H1 (cell line): Measurements from ENCODE around the gene STEAP2. TPM values are rescaled to one million over a fixed set of nuclear protein-coding genes. Genes with fewer than 3 reads are reported as not detected.

Source experiments
- CTCF ChIA-PET: fragments of 300-600 bp; sonication (Branson Sonifier 250); formaldehyde crosslinking; loops from one replicate; lab custom pipeline; 2021; ENCODE audit not compliant: partially characterized antibody; lab: Charles Lee
- POLR2A ChIA-PET: fragments of 300-600 bp; sonication (Branson Sonifier 250); formaldehyde crosslinking; loops from one replicate; lab custom pipeline; 2021; ENCODE audit warnings: inconsistent platforms; ENCODE audit not compliant: partially characterized antibody; lab: Charles Lee
- DNase-seq, 2 experiments: peaks; one replicate each; pipeline versions ENCODE4 v3.0.0 to v3.0.0-alpha.2; 2010 to 2022; ENCODE audit warnings: low spot score in 2 of 2, low read depth in 1 of 2, mixed read lengths in 1 of 2
- FAIRE-seq: peaks from 2 replicates; lab custom pipeline; 2011; peaks lifted over from hg19 to GRCh38; lab: Jason Lieb, UNC
- H2AFZ ChIP-seq: 2 replicates; pipeline ENCODE4 v1.8.1; 2012; ENCODE audit warnings: low read length, inconsistent platforms
- H2AK5ac ChIP-seq: 2 replicates; pipeline ENCODE4 v1.6.1; 2013; ENCODE audit warnings: low read depth, low read length
- H2BK120ac ChIP-seq: replicated peaks from 2 replicates; pipeline ENCODE3; 2013; ENCODE audit warnings: low read depth, low read length, inconsistent platforms
- H2BK12ac ChIP-seq: 2 replicates; pipeline ENCODE4 v1.6.1; 2013; ENCODE audit warnings: low read depth, low read length
- H2BK15ac ChIP-seq: 2 replicates; pipeline ENCODE4 v1.6.1; 2013; ENCODE audit warnings: low read length
- H2BK20ac ChIP-seq: 2 replicates; pipeline ENCODE4 v1.6.1; 2013; ENCODE audit warnings: low read length
- H2BK5ac ChIP-seq: 2 replicates; pipeline ENCODE4 v1.6.1; 2013; ENCODE audit warnings: low read depth, low read length
- H3K14ac ChIP-seq: 2 replicates; pipeline ENCODE4 v1.6.1; 2013; ENCODE audit warnings: inconsistent platforms; ENCODE audit not compliant: insufficient read length
- H3K18ac ChIP-seq: 2 replicates; pipeline ENCODE4 v1.6.1; 2013; ENCODE audit warnings: low read length; ENCODE audit errors: extremely low read depth
- H3K23ac ChIP-seq: 2 replicates; pipeline ENCODE4 v1.6.1; 2013; ENCODE audit warnings: inconsistent platforms; ENCODE audit not compliant: insufficient read length
- H3K23me2 ChIP-seq: 2 replicates; pipeline ENCODE4 v1.6.1; 2013; ENCODE audit warnings: low read depth, low read length
- H3K27ac ChIP-seq: 2 replicates; pipeline ENCODE4 v1.6.1; 2011; ENCODE audit warnings: low read depth, low read length, inconsistent platforms
- H3K27me3 ChIP-seq, 4 experiments: replicated peaks in 1 of 4; 1 replicate in 1 of 4; 2 replicates in 3 of 4; pipeline versions ENCODE4 v1.6.1 to v1.8.1; 2011 to 2013; ENCODE audit warnings: low read length in 3 of 4, mild to moderate bottlenecking in 3 of 4, inconsistent platforms in 2 of 4, mixed read lengths in 2 of 4, moderate library complexity in 1 of 4; ENCODE audit not compliant: control insufficient read depth in 3 of 4, insufficient read depth in 3 of 4; ENCODE audit errors: extremely low read depth in 1 of 4
- H3K36me3 ChIP-seq, 4 experiments: 2 replicates each; pipeline versions ENCODE4 v1.6.1 to v1.8.1; 2011 to 2013; ENCODE audit warnings: mild to moderate bottlenecking in 4 of 4, low read length in 3 of 4, moderate library complexity in 2 of 4, control low read depth in 1 of 4, inconsistent platforms in 1 of 4; ENCODE audit not compliant: insufficient read depth in 4 of 4, control insufficient read depth in 2 of 4
- H3K4ac ChIP-seq: replicated peaks from 2 replicates; pipeline ENCODE3; 2013; ENCODE audit warnings: low read length, low read depth, mixed read lengths, inconsistent platforms; ENCODE audit not compliant: insufficient read length
- H3K4me1 ChIP-seq, 4 experiments: replicated peaks in 1 of 4; 1 replicate in 1 of 4; 2 replicates in 3 of 4; pipeline versions ENCODE4 v1.6.1 to v1.8.1; 2011 to 2013; ENCODE audit warnings: low read length in 3 of 4, inconsistent platforms in 2 of 4, mixed read lengths in 1 of 4; ENCODE audit not compliant: insufficient read depth in 4 of 4, control insufficient read depth in 3 of 4
- H3K4me2 ChIP-seq, 2 experiments: 2 replicates each; pipeline versions ENCODE4 v1.6.1 to v1.8.1; 2011 to 2013; ENCODE audit warnings: low read depth in 2 of 2, low read length in 2 of 2, control low read depth in 1 of 2, inconsistent platforms in 1 of 2, mild to moderate bottlenecking in 1 of 2; ENCODE audit not compliant: insufficient read depth in 1 of 2
- H3K4me3 ChIP-seq, 4 experiments: fragments of 200-600, 300-600 bp in 1 of 4; sonication (generic), shearing (Covaris generic), sonication (Bioruptor Twin) in 1 of 4; 2 replicates each; pipeline versions ENCODE4 v1.5.1 to v1.8.1; 2011 to 2016; ENCODE audit warnings: low read length in 4 of 4, low read depth in 3 of 4, control low read depth in 2 of 4, inconsistent platforms in 2 of 4, mild to moderate bottlenecking in 2 of 4, mixed read lengths in 1 of 4, moderate library complexity in 1 of 4; ENCODE audit not compliant: insufficient read depth in 2 of 4; ENCODE audit errors: extremely low read depth in 1 of 4
- H3K56ac ChIP-seq: replicated peaks from 2 replicates; pipeline ENCODE3; 2013; ENCODE audit warnings: low read depth, mild to moderate bottlenecking, mixed read lengths, low read length, inconsistent platforms; ENCODE audit not compliant: insufficient read length
- H3K79me1 ChIP-seq: 2 replicates; pipeline ENCODE4 v1.6.1; 2013; ENCODE audit warnings: low read depth, low read length, control low read depth
- H3K79me2 ChIP-seq, 2 experiments: 2 replicates each; pipeline versions ENCODE4 v1.6.1 to v1.8.1; 2012 to 2013; ENCODE audit warnings: low read length in 2 of 2, mild to moderate bottlenecking in 2 of 2, inconsistent platforms in 1 of 2; ENCODE audit not compliant: insufficient read depth in 2 of 2, control insufficient read depth in 1 of 2
- H3K9ac ChIP-seq, 4 experiments: replicated peaks in 1 of 4; 1 replicate in 1 of 4; 2 replicates in 3 of 4; pipeline versions ENCODE4 v1.6.1 to v1.8.1; 2011 to 2013; ENCODE audit warnings: low read depth in 3 of 4, low read length in 3 of 4, control low read depth in 2 of 4, mild to moderate bottlenecking in 2 of 4, moderate library complexity in 2 of 4, inconsistent platforms in 1 of 4; ENCODE audit errors: extremely low read depth in 1 of 4
- H3K9me3 ChIP-seq, 2 experiments: 2 replicates each; pipeline versions ENCODE4 v1.6.1 to v1.8.1; 2012 to 2013; ENCODE audit warnings: mild to moderate bottlenecking in 2 of 2, moderate library complexity in 2 of 2, control low read depth in 1 of 2, inconsistent platforms in 1 of 2, low read depth in 1 of 2, low read length in 1 of 2, mixed read lengths in 1 of 2; ENCODE audit not compliant: insufficient read depth in 2 of 2
- H4K20me1 ChIP-seq, 2 experiments: replicated peaks in 1 of 2; 2 replicates each; pipeline versions ENCODE3 to v1.8.1; 2011 to 2013; ENCODE audit warnings: inconsistent platforms in 2 of 2, low read length in 2 of 2, mild to moderate bottlenecking in 1 of 2; ENCODE audit not compliant: insufficient read depth in 2 of 2, control insufficient read depth in 1 of 2
- H4K5ac ChIP-seq: 2 replicates; pipeline ENCODE4 v1.6.1; 2013; ENCODE audit warnings: low read length, low read depth, mixed read lengths, inconsistent platforms; ENCODE audit not compliant: insufficient read length
- H4K8ac ChIP-seq: 2 replicates; pipeline ENCODE4 v1.8.0; 2013; ENCODE audit warnings: mild to moderate bottlenecking, moderate library complexity, low read length, inconsistent platforms; ENCODE audit not compliant: insufficient read depth; ENCODE audit errors: extremely low read depth
- H4K91ac ChIP-seq: replicated peaks from 2 replicates; pipeline ENCODE3; 2013; ENCODE audit warnings: low read length, mixed read lengths, inconsistent platforms; ENCODE audit not compliant: insufficient read length
- BCL11A ChIP-seq, 2 experiments: IDR thresholded peaks; one replicate each; pipeline ENCODE4 v1.6.1; 2011; ENCODE audit warnings: low read depth in 2 of 2, low read length in 2 of 2, mild to moderate bottlenecking in 2 of 2
- CTBP2 ChIP-seq: IDR thresholded peaks from 2 replicates; pipeline ENCODE4 v1.7.0; 2011; ENCODE audit warnings: borderline replicate concordance, mild to moderate bottlenecking, moderate library complexity, mixed read lengths, low read length; ENCODE audit not compliant: insufficient read depth, insufficient read length
- FOSL1 ChIP-seq: IDR thresholded peaks from 2 replicates; pipeline ENCODE4 v1.6.1; 2011; ENCODE audit warnings: mild to moderate bottlenecking, low read depth, low read length, moderate library complexity; ENCODE audit not compliant: insufficient read depth
- GABPA ChIP-seq: IDR thresholded peaks from 2 replicates; pipeline ENCODE4 v1.6.1; 2011; ENCODE audit warnings: mild to moderate bottlenecking, low read length, moderate library complexity, borderline replicate concordance; ENCODE audit not compliant: insufficient read depth
- GTF2F1 ChIP-seq: IDR thresholded peaks from 2 replicates; pipeline ENCODE4 v1.6.1; 2012; ENCODE audit warnings: low read depth, low read length, improper control_type of control experiment, borderline replicate concordance
- MAFK ChIP-seq: IDR thresholded peaks from 2 replicates; pipeline ENCODE4 v1.6.1; 2012; ENCODE audit warnings: low read depth, mild to moderate bottlenecking, improper control_type of control experiment, low read length
- MAX ChIP-seq: IDR thresholded peaks from 2 replicates; pipeline ENCODE4 v1.6.1; 2012; ENCODE audit warnings: inconsistent platforms
- RAD21 ChIP-seq, 2 experiments: IDR thresholded peaks in 1 of 2; conservative IDR thresholded peaks in 1 of 2; 2 replicates each; pipeline ENCODE4 v1.6.1; 2011; ENCODE audit warnings: low read depth in 2 of 2, low read length in 2 of 2, improper control_type of control experiment in 1 of 2, inconsistent platforms in 1 of 2, mild to moderate bottlenecking in 1 of 2, moderate library complexity in 1 of 2
- RFX5 ChIP-seq: IDR thresholded peaks from 2 replicates; pipeline ENCODE4 v1.6.1; 2011; ENCODE audit warnings: low read depth, low read length, improper control_type of control experiment, borderline replicate concordance
- RNF2 ChIP-seq: fragments of 200-900, 300-1000 bp; sonication (generic); IDR thresholded peaks from 2 replicates; pipeline ENCODE4 v1.7.1; 2016; ENCODE audit warnings: borderline replicate concordance, low read depth, mild to moderate bottlenecking, antibody characterized with exemption, low read length; ENCODE audit not compliant: poor library complexity, severe bottlenecking; ENCODE audit errors: missing control alignments
- SIRT6 ChIP-seq: IDR thresholded peaks from one replicate; pipeline ENCODE4 v1.7.1; 2012; ENCODE audit warnings: low read length, inconsistent platforms
- SP1 ChIP-seq: IDR thresholded peaks from 2 replicates; pipeline ENCODE4 v1.6.1; 2011; ENCODE audit warnings: low read depth, low read length
- TAF1 ChIP-seq: IDR thresholded peaks from 2 replicates; pipeline ENCODE4 v1.6.1; 2011; ENCODE audit warnings: mild to moderate bottlenecking, low read depth, low read length
- WGBS, 2 experiments: shearing (Covaris generic) in 1 of 2; methylation state at CpG; one replicate each; pipeline versions ENCODE4 v1.1.6 to v1.1.7; 2013 to 2015; ENCODE audit warnings: low lambda C conversion rate in 2 of 2, mixed read lengths in 2 of 2, inconsistent platforms in 1 of 2, low coverage in 1 of 2, missing lambda C conversion rate in 1 of 2; ENCODE audit not compliant: insufficient replicate concordance in 2 of 2, insufficient coverage in 1 of 2, insufficient read length in 1 of 2; ENCODE audit errors: extremely low coverage in 1 of 2, missing lambda C conversion rate in 1 of 2; 5-methylcytosine and 5-hydroxymethylcytosine counted together
- polyA plus RNA-seq, 7 experiments: library from polyadenylated mRNA; depleted of rRNA in 3 of 7; stranded (reverse) in 5 of 7; unstranded in 2 of 7; fragments of >200 nt in 5 of 7; fragments of 200-250 nt in 2 of 7; gene quantifications; 1 replicate in 5 of 7; 2 replicates in 1 of 7; 4 replicates in 1 of 7; pipeline versions ENCODE4 v1.2.1 to v1.2.3, GENCODE V29; 2011 to 2013; ENCODE audit warnings: missing spikeins in 2 of 7, mixed read lengths in 2 of 7
- total RNA-seq: library from RNA; stranded (reverse); fragmentation: NEBNext Ultra II Directional; extraction: Animal tissue kit (Norgen Biotek cat#: 25700); gene quantifications from 2 replicates; pipeline ENCODE4 v1.2.1, GENCODE V29; 2021

Gene STEAP2
- total and polyA plus RNA-seq, 2 of the 8 experiments (the other 6 are each of a cell fraction or from before 2014, with no cell fraction given), result 13.4 to 18.4 TPM

- Histone ChIP-seq H4K20me1 (no peaks in the 10 kb centered on the region), H3K23me2 (peaks cover 10% of the 10 kb centered on the region), H3K4ac (no peak overlapping the region), H3K9ac (no peak overlapping the region), H2BK15ac (no peak overlapping the region), H4K91ac (no peak overlapping the region), H2AK5ac (no peak overlapping the region), H2AFZ (no peak overlapping the region), H3K27ac (no peak overlapping the region), H3K23ac (no peak overlapping the region), H2BK20ac (no peak overlapping the region), H4K8ac (no peak overlapping the region), H3K27me3 (no peaks in the 10 kb centered on the region), H3K4me3 (0 out of 8 replicates have a peak overlapping the region, but pooled peaks of 1 of the 4 experiments have one; percentile 13), H3K4me1 (peaks cover 5 to 21% (median 10%) of the 10 kb centered on the region in 4 experiments; a peak in 5 of 7 replicates), H3K18ac (peak overlapping the region; percentile 29; the same call in 1 of the 2 replicates), H4K5ac (no peak overlapping the region), H3K79me1 (no peaks in the 10 kb centered on the region), H2BK5ac (no peak overlapping the region), H3K4me2 (peak overlapping the region in 1 of 2 experiments; percentile 8; a peak in 2 of 4 replicates), H3K9me3 (no peaks in the 10 kb centered on the region), H2BK120ac (no peak overlapping the region), H3K14ac (no peak overlapping the region), H3K56ac (no peak overlapping the region), H3K79me2 (peaks cover 0 to 92% of the 10 kb centered on the region in 2 experiments; a peak in 3 of 4 replicates), H3K36me3 (peaks cover 0 to 6% (median 0%) of the 10 kb centered on the region in 4 experiments; a peak in 3 of 8 replicates), H2BK12ac (peak overlapping the region; percentile 64; the same call in 1 of the 2 replicates)
- CTCF ChIA-PET, result interaction anchor here (0.9 kb wide), 1 partner anchor 44 kb away, joined by 4 read pairs; no protein-coding TSS in a partner anchor
- WGBS, 2 experiments, result 81% methylated on average over 2 of the region's 2 CpGs; no CpG with 5 or more reads in 1 of the 2 experiments
- no peak for DNase-seq
- no peak for FAIRE-seq
- POLR2A ChIA-PET, result no interaction called here
- TF ChIP-seq GABPA (no peak), GTF2F1 (no peak), CTBP2 (no peak), BCL11A (IDR thresholded peaks at IDR 0.05; ENCODE audit: low read depth in 2 of 2, low read length in 2 of 2) (no peak), TAF1 (no peak), MAFK (no peak), RFX5 (no peak), SP1 (no peak), SIRT6 (no peak), RNF2 (no peak), MAX (no peak), RAD21 (IDR thresholded peaks at IDR 0.05 in 1 of 2, conservative IDR thresholded peaks at IDR 0.05 in 1 of 2; ENCODE audit: low read depth in 2 of 2, low read length in 2 of 2) (no peak), FOSL1 (no peak)
Observed at GRCh38 chr7:90216771-90217170, 5.2 kb downstream of the STEAP2 start.
